Fibroblast of mammary gland (primary cell): ENCODE data around the gene MGAT5B.
"Not testable (repeated sequence)": the region's sequence is repeated elsewhere in the genome, so short reads cannot be mapped to it uniquely, and the experiment has no call there.

ENCODE experiments used
- DNase-seq: peaks from one replicate; pipeline ENCODE4 v3.0.0-alpha.2; 2010; ENCODE audit warnings: low read depth
- H3K4me3 ChIP-seq: 2 replicates; pipeline ENCODE4 v1.5.1; 2011; ENCODE audit warnings: low read depth, mild to moderate bottlenecking, low read length, moderate library complexity; ENCODE audit not compliant: control insufficient read depth
- TF ChIP-seq, protein P1 (sequence below): conservative IDR thresholded peaks from 2 replicates; pipeline ENCODE4 v1.5.1; 2011; ENCODE audit warnings: low read depth, low read length, inconsistent platforms; ENCODE audit not compliant: control insufficient read depth, insufficient read depth

Gene MGAT5B

DNA sequence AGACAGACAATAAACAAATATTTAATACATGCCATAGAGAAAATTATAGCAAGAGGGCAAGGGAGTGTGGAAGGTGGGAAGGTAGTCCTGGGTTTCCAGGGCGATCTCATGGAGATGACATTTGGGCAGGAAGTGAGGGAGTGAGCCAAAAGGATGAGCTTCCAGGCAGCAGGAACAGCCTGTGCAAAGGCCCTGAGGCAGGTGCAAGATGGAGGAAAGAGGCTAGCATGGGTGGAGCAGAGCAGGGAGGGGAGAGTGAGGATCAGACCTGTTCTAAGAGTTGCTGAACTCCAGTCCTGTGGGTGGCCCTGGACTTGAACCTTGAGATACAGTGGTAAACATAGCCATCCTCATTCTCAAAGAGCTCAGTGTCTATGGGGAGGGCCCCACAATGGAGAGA, 94.7 kb downstream of the MGAT5B start:
- TF ChIP-seq, protein P1, sequence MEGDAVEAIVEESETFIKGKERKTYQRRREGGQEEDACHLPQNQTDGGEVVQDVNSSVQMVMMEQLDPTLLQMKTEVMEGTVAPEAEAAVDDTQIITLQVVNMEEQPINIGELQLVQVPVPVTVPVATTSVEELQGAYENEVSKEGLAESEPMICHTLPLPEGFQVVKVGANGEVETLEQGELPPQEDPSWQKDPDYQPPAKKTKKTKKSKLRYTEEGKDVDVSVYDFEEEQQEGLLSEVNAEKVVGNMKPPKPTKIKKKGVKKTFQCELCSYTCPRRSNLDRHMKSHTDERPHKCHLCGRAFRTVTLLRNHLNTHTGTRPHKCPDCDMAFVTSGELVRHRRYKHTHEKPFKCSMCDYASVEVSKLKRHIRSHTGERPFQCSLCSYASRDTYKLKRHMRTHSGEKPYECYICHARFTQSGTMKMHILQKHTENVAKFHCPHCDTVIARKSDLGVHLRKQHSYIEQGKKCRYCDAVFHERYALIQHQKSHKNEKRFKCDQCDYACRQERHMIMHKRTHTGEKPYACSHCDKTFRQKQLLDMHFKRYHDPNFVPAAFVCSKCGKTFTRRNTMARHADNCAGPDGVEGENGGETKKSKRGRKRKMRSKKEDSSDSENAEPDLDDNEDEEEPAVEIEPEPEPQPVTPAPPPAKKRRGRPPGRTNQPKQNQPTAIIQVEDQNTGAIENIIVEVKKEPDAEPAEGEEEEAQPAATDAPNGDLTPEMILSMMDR = no peak

DNA sequence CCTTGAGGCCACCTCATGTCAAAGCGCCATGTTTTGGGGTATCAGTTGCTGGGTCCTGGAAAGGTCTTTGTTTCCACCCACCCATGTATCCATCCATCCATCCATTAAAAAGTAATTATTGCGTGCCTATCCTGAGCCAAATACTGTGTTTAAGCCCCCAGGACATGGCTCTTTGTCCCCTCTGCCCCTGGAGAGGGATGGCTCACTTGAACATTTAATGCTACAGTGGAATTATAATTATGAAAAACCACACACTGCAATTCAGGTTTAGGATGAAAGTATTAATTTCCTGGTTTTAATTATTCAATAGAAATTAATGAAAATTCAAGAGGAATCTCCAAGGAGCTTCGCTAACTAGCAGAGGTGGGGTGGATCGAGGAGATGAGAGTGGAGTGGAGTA, 97.8 kb downstream of the MGAT5B start:
- no peak for DNase-seq
- TF ChIP-seq, protein P1 = no peak
- H3K4me3 ChIP-seq = no peak overlapping the region

More for the DNA sequence above, 94.7 kb downstream of the MGAT5B start:
- DNase-seq = no peak
- no peak overlapping the region for H3K4me3 ChIP-seq

DNA sequence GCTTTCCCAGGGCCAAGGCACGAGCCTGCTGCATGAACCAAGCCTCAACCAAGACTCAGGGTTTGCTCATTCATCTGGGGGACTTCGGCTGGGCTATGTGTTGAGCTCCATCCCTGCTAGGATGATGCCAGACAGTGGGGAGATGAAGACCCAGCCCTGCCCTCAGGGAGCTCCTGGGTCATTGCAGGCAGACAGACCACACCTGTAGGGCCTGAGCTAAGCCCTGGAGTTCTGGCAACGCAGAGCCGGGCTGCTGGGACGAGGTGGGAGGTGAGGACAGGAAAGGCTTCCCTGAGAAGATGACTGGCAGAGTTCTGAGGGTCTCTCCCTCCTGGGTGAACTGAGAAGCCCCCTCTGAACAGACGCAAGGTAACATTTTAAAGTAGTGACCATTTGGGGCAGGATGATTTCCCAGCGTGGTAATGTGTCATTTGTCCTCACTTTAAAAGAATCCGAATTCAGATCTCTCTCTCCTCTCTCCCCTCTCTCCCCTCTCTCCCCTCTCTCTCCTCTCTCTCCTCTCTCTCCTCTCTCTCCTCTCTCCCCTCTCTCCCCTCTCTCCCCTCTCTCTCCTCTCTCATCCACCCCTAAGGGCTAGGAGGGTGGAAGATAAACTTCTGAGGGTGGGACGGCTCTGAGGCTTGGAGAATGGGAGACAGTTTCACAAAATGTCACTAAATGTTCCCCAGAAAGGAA, 98.4 kb downstream of the MGAT5B start:
- TF ChIP-seq, protein P1 = no peak
- no peak overlapping the region for H3K4me3 ChIP-seq
- DNase-seq = no peak

DNA sequence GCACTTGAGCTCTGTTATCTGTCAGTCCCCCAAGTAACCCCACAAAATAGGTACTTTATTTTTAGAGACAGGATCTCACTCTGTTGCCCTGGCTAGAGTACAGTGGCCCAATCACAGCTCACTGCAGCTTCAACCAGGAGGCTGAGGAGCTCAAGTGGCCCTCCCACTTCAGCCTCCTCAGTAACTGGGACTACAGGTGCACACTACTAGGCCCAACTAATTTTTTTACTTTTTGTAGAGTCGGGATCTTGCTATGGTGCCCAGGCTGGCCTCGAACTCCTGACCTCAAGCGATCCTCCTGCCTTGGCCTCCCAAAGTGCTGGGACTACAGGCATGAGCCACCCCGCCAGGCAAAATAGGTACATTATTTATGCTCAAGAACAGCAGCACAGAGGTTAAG, 99.6 kb downstream of the MGAT5B start:
- TF ChIP-seq, protein P1 = no peak
- H3K4me3 ChIP-seq = no peak overlapping the region
- DNase-seq = no peak

DNA sequence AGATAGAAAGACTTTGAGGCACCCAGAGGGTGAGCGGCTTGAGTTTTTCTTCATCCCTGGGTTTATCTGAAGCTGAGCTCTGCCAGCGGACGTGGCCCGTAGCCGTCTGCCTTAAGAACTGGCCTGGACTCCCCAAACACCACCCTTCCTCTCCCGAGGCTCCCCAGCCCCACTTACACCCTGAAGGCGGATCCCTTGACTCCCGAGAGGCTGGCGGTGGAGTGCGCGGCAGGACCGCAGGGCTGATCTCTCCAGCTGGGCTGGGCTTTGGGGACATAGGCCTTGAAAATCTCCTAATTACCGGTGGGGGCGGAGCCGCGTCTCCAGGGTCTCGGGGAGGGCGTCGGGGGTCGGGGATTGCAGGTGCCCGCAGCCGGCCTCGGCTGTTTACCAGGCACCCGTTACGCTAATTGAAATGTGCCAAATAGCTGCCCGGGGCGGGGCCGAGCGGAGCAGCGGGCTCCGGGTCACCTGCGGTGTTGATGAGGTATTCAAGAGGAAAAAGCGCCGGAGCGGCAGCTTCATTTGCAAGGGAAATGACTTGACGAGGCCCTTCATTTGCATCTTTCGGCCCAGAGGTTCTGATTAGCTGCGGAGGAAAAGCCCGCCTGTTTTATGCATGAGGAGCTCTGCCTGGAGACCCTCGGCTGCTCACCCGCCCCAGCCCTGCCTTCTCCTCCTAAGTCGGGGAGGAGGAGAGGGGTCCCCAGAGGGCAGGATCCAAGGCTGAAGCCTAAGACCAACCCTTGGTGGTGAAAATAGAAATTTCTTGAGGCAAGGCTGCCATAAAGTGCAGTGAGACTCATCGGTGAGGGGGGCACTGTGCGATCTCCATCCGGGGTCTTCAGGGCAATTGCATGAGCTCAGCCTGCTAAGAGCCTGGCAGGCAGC, 100.7 kb downstream of the MGAT5B start:
- no peak overlapping the region for H3K4me3 ChIP-seq
- TF ChIP-seq, protein P1 = no peak
- DNase-seq = no peak

DNA sequence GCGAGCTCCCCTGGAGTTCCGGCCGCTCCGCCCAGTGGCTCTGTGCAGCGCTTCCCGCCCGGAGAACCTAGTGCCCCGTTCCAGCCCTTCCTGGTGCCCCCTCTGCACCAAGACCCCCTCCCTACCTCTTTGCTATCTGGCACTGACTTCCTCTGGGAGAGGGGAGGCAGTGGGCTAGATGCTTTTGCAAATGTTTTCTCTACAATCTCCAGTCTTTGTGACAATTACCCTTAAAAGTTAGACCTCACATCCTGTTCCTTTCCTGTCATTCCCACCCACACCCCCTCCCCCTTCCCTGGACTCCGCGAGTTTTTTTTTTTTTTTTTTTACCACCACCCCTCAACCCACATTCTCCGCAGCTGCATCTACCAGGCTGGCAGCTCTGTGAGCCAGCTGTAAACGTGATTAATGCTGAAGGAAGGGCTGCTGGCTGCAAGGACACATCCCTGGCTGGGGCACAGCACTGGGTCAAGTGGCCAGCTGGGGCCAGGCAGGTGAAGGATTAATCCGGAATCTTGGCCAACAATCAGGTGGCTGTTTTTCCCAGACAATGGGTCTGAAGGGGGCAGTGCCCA, 101.5 kb downstream of the MGAT5B start:
- no peak for DNase-seq
- H3K4me3 ChIP-seq = no peak overlapping the region
- TF ChIP-seq, protein P1 = no peak

DNA sequence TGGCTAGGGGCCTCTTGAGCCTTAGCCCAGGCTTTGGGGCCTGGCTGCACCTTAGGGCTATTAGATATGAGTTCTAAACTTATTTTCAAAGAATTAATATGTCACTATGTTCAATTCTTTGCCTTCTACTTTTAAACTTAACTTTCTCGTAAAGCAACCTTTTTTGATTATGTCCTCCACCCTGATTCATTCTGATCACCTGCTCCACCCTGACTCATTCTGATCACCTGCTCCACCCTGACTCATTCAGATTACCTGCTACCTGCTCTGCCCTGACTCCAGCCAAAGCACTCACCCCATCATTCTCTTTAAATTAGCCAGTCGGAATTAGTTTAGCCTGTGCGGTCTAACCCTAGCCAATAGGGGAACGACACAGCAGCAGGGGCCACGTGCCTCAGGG, 102.0 kb downstream of the MGAT5B start:
- not testable (repeated sequence) for DNase-seq, H3K4me3 ChIP-seq
